Cardiac fibroblast (primary cell): ENCODE results near the gene GSC.
"Not testable (repeated sequence)": the region's sequence is repeated elsewhere in the genome, so short reads cannot be mapped to it uniquely, and the experiment has no call there.

Source experiments
- DNase-seq, 2 donors: peaks; one replicate each; pipeline versions ENCODE4 v3.0.0 to v3.0.0-alpha.2; 2010; ENCODE audit warnings: low read depth in 2 of 2
- H3K4me3 ChIP-seq, 2 donors: replicated peaks in 1 of 2; 1 replicate in 1 of 2; 2 replicates in 1 of 2; pipeline ENCODE4 v1.5.1; 2011; ENCODE audit warnings: low read depth in 2 of 2, low read length in 2 of 2, mild to moderate bottlenecking in 2 of 2, moderate library complexity in 1 of 2
- CTCF ChIP-seq: IDR thresholded peaks from one replicate; pipeline ENCODE4 v1.5.1; 2011; ENCODE audit warnings: low read depth, mild to moderate bottlenecking, low read length, inconsistent platforms

GSC gene

GRCh38 chr14:94748667-94749347, 21.1 kb downstream of the GSC start:
- peak in 1 of 2 donors; percentile 18 for DNase-seq
- peak; percentile 54 for TF ChIP-seq CTCF

GRCh38 chr14:94747739-94748138, 22.2 kb downstream of the GSC start:
- no peak for TF ChIP-seq CTCF
- no peak for DNase-seq
- no peak overlapping the region for H3K4me3 ChIP-seq

More at GRCh38 chr14:94748667-94749347, 21.1 kb downstream of the GSC start:
- no peak overlapping the region for H3K4me3 ChIP-seq

- H3K4me3 ChIP-seq, DNase-seq: not testable (repeated sequence)
These were observed 22.8 kb downstream of the GSC start for GRCh38 chr14:94747153-94747552.

GRCh38 chr14:94746131-94746530, 23.8 kb downstream of the GSC start:
- no peak for TF ChIP-seq CTCF
- DNase-seq, result no peak
- no peak overlapping the region for H3K4me3 ChIP-seq

DNA sequence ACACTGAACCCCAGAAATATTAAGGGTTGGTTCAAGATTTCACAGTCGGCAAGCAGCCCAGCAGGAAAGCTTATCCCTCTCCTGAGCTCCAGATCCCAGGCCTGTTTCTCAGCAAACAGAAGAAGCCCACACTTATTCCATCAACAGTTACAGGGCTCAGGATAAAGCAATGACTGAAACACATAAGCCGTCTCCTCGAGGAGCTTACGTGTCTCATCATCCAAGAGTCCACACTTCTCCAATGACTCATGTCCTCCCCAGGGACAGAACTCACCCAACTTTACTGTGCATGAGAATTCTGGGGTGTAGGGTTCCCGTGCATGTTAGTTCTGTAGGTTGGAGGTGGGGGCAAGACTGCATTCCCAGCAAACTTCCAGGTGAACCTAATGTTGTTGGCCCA, 31.2 kb downstream of the GSC start:
- TF ChIP-seq CTCF, result no peak
- peak in 1 of 2 donors; percentile 78 for DNase-seq
- H3K4me3 ChIP-seq, result no peak overlapping the region

GRCh38 chr14:94738097-94738496, 31.8 kb downstream of the GSC start:
- TF ChIP-seq CTCF, result no peak
- DNase-seq, result no peak
- H3K4me3 ChIP-seq, result no peak overlapping the region

DNA sequence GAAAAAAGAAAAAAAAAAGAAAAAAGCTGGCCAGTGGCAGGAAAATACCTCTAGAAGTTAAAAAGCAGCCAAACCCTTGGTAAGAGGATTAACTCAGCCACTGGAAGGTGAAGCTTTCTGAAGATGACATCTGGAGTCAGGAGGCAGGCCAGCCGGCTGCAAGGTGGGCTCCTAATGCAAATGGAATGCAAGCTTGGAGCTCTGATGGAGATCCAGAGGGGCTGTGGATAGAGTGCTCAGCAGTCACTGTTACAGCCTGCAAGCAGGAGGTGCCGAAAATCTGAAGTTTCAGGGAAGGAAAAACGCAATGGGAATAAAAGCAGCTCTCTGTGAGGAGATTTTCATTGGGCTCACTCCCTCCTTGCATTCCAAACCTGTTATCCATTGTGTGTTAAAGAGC, 41.0 kb downstream of the GSC start:
- no peak for TF ChIP-seq CTCF
- no peak overlapping the region for H3K4me3 ChIP-seq
- no peak for DNase-seq

DNA sequence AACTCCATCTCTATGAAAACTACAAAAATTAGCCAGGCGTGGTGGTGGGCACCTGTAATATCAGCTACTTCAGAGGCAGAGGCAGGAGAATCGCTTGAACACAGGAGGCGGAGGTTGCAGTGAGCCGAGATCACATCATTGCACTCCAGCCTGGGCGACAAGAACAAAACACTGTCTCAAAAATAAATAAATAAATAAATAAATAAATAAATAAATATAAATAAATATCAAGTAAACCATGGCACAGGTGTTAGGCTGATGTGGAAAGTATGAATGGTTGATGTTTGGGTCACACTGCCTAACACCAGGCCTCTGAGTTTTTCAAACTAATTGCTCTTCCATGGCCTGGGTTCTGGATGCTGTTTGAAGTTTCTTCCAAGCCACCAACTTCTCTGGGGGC, 41.5 kb downstream of the GSC start:
- not testable (repeated sequence) for DNase-seq, H3K4me3 ChIP-seq

GRCh38 chr14:94726649-94727048, 43.3 kb downstream of the GSC start:
- H3K4me3 ChIP-seq, DNase-seq: not testable (repeated sequence)
